Naive thymus-derived CD4-positive, alpha-beta T cell (primary cell): ENCODE data around the gene COL9A3. TPM values are rescaled to one million over a fixed set of nuclear protein-coding genes. Genes with fewer than 3 reads are reported as not detected.
A peak's percentile ranks its signal among the peaks of the same experiment; 100 is the strongest.
"Not testable (repeated sequence)": the region's sequence is repeated elsewhere in the genome, so short reads cannot be mapped to it uniquely, and the experiment has no call there.

Experiments used
- ATAC-seq: fragments of 150-1000 bp; cut with Tn5 transposase; 2 replicates; pipeline ENCODE4 v1.10.0; 2021; ENCODE audit warnings: mild to moderate bottlenecking, moderate library complexity
- CTCF ChIA-PET: fragments of 350-600 bp; sonication (Branson Sonifier 250); formaldehyde crosslinking; loops from one replicate; lab custom pipeline; 2021; ENCODE audit warnings: antibody characterized with exemption; lab: Charles Lee
- POLR2A ChIA-PET: fragments of 350-600 bp; sonication (Branson Sonifier 250); formaldehyde crosslinking; loops from one replicate; lab custom pipeline; 2021; ENCODE audit warnings: antibody characterized with exemption, inconsistent platforms; lab: Charles Lee
- DNase-seq, 9 donors: peaks; one replicate each; pipeline versions ENCODE4 v3.0.0 to v3.0.0-alpha.2; 2020 to 2022; ENCODE audit warnings: mixed read lengths in 1 of 9
- H3K27ac ChIP-seq: one replicate; pipeline ENCODE4 v1.7.0; 2013; ENCODE audit warnings: mild to moderate bottlenecking, low read depth, low read length, moderate library complexity
- H3K27me3 ChIP-seq, 2 donors: one replicate each; pipeline ENCODE4 v1.7.0; 2013; ENCODE audit warnings: low read length in 2 of 2, mild to moderate bottlenecking in 2 of 2, moderate library complexity in 2 of 2; ENCODE audit not compliant: control insufficient read depth in 2 of 2, insufficient read depth in 2 of 2
- H3K36me3 ChIP-seq, 3 experiments: 1 replicate in 2 of 3; 2 replicates in 1 of 3; pipeline ENCODE4 v1.7.0; 2013; ENCODE audit warnings: low read length in 3 of 3, mild to moderate bottlenecking in 3 of 3, moderate library complexity in 1 of 3; ENCODE audit not compliant: insufficient read depth in 3 of 3, control insufficient read depth in 2 of 3
- H3K4me1 ChIP-seq, 2 donors: one replicate each; pipeline ENCODE4 v1.7.0; 2013; ENCODE audit warnings: low read length in 2 of 2, mild to moderate bottlenecking in 2 of 2, moderate library complexity in 1 of 2; ENCODE audit not compliant: control insufficient read depth in 2 of 2, insufficient read depth in 2 of 2
- H3K4me3 ChIP-seq: 2 replicates; pipeline ENCODE4 v1.7.0; 2013; ENCODE audit warnings: mild to moderate bottlenecking, low read length
- H3K9me3 ChIP-seq, 3 experiments: 1 replicate in 2 of 3; 2 replicates in 1 of 3; pipeline ENCODE4 v1.7.0; 2013; ENCODE audit warnings: low read length in 3 of 3; ENCODE audit not compliant: control insufficient read depth in 2 of 3
- H3K27ac Mint-ChIP-seq, 9 donors: one replicate each; pipeline ENCODE4 v1.8.0; 2020 to 2022; ENCODE audit warnings: mixed read lengths in 9 of 9, mild to moderate bottlenecking in 8 of 9, moderate library complexity in 5 of 9, inconsistent platforms in 2 of 9
- H3K27me3 Mint-ChIP-seq, 5 donors: one replicate each; pipeline ENCODE4 v1.8.0; 2021 to 2022; ENCODE audit warnings: mixed read lengths in 5 of 5, mild to moderate bottlenecking in 1 of 5
- H3K36me3 Mint-ChIP-seq, 5 donors: one replicate each; pipeline ENCODE4 v1.8.0; 2020 to 2022; ENCODE audit warnings: mixed read lengths in 5 of 5, mild to moderate bottlenecking in 3 of 5, inconsistent platforms in 1 of 5
- H3K4me1 Mint-ChIP-seq, 7 donors: one replicate each; pipeline ENCODE4 v1.8.0; 2020 to 2022; ENCODE audit warnings: mixed read lengths in 7 of 7, mild to moderate bottlenecking in 3 of 7, inconsistent platforms in 1 of 7
- H3K4me3 Mint-ChIP-seq, 10 donors: one replicate each; pipeline ENCODE4 v1.8.0; 2020 to 2022; ENCODE audit warnings: mild to moderate bottlenecking in 10 of 10, mixed read lengths in 10 of 10, moderate library complexity in 6 of 10, inconsistent platforms in 2 of 10
- H3K9me3 Mint-ChIP-seq, 11 donors: one replicate each; pipeline ENCODE4 v1.8.0; 2020 to 2022; ENCODE audit warnings: mixed read lengths in 11 of 11, mild to moderate bottlenecking in 4 of 11, inconsistent platforms in 1 of 11, moderate library complexity in 1 of 11
- intact Hi-C, 2 donors: fragments of 100-400 bp; cut with micrococcal nuclease; formaldehyde crosslinking; loops; one replicate each; pipeline ENCODE4 v1.15.1; 2023
- polyA plus RNA-seq, 2 donors: library from polyadenylated mRNA; unstranded; fragments of 300-500 nt; fragmentation: Illumina TruSeq; gene quantifications; one replicate each; pipeline ENCODE4 v1.2.3, GENCODE V29; 2021
- total RNA-seq, 6 experiments: library from RNA in 5 of 6; stranded (reverse) in 5 of 6; gene quantifications; 1 replicate in 5 of 6; 2 replicates in 1 of 6; pipeline ENCODE4 v1.2.3 and lab custom pipeline; 2021 to 2026

The COL9A3 gene
- total and polyA plus RNA-seq, 7 experiments from 2014 or later, result 0.32 to 0.59 TPM; not detected in 5

DNA sequence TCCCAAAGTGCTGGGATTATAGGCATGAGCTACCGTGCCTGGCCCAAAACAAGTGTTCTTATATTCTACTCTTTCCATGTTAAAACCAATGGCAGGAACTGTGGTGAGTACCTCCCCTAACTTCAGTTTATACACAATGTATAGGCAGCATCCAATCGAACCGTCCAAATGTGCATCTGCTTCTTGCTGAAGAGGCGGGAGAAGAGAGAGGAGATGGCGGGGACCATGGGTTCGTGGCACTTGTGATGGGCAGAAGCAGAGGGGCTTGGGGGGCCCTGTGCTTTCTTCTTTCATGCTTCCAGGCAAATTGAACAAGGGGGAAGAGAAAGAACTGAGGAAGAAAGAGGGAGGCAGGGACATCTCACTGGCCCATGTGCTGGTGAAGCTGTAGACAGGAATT lies 56.0 kb downstream of the COL9A3 start:
- H3K27ac Mint-ChIP-seq, result peak overlapping the region in 2 of 9 donors; percentile 35 to 74
- peaks cover 0 to 7% (median 0%) of the 10 kb centered on the region in 5 donors for H3K27me3 Mint-ChIP-seq
- peaks cover 0 to 4% (median 0%) of the 10 kb centered on the region in 5 donors for H3K36me3 Mint-ChIP-seq
- peaks cover 0 to 7% (median 0%) of the 10 kb centered on the region in 11 donors for H3K9me3 Mint-ChIP-seq
- intact Hi-C loops, result loop anchor here (1.0 to 2.0 kb wide), 3 partner anchors 18 to 136 kb away; no protein-coding TSS in a partner anchor
- no peak for DNase-seq
- H3K27ac ChIP-seq, result no peak overlapping the region
- ATAC-seq, result no peak
- H3K4me3 Mint-ChIP-seq, result no peak overlapping the region
- H3K9me3 ChIP-seq, result no peaks in the 10 kb centered on the region
- peaks cover 0 to 6% of the 10 kb centered on the region in 2 donors for H3K4me1 ChIP-seq
- H3K4me3 ChIP-seq, result no peak overlapping the region
- no peaks in the 10 kb centered on the region for H3K27me3 ChIP-seq
- ChIA-PET POLR2A (no interaction called here), CTCF (interaction anchor here (0.6 to 1.4 kb wide), 6 partner anchors 15 to 358 kb away, joined by 3 to 5 read pairs (median 3); no protein-coding TSS in a partner anchor)
- no peaks in the 10 kb centered on the region for H3K36me3 ChIP-seq
- peaks cover 7 to 36% (median 21%) of the 10 kb centered on the region in 7 donors for H3K4me1 Mint-ChIP-seq

DNA sequence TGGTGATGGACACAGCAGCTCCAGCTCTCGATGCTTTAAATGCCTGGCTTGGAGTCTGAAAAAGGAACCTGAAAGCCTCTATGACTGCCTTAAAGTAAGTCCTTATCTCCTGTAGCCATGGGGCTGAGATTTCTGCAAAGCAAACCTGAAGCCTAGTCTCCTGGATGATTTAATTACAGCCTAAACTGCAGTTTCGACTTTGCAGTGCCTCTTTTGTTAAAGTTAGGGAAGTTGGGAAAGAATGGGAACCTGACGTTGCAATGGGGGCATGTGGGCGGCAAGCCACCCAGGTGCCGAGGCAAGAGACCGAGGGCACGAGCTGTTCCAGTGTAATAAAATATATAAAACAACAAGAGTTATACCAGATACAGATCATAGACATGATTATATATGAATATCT lies 56.4 kb downstream of the COL9A3 start:
- POLR2A ChIA-PET, result no interaction called here
- CTCF ChIA-PET, result interaction anchor here (0.6 to 1.4 kb wide), 4 partner anchors 17 to 357 kb away, joined by 3 to 4 read pairs (median 3); no protein-coding TSS in a partner anchor
- no peak overlapping the region for H3K27ac ChIP-seq
- ATAC-seq (no peak), DNase-seq (no peak)
- peak overlapping the region in 8 of 10 donors; percentile 25 to 75 (median 61) for H3K4me3 Mint-ChIP-seq
- no peaks in the 10 kb centered on the region for H3K27me3 ChIP-seq
- no peak overlapping the region for H3K4me3 ChIP-seq
- intact Hi-C loops, result loop anchor here (1.0 to 2.0 kb wide), 3 partner anchors 18 to 136 kb away; no protein-coding TSS in a partner anchor
- peaks cover 7 to 39% (median 24%) of the 10 kb centered on the region in 7 donors for H3K4me1 Mint-ChIP-seq
- H3K27me3 Mint-ChIP-seq, result peaks cover 0 to 4% (median 0%) of the 10 kb centered on the region in 5 donors
- H3K36me3 Mint-ChIP-seq, result peaks cover 0 to 6% (median 0%) of the 10 kb centered on the region in 5 donors
- H3K4me1 ChIP-seq, result peaks cover 0 to 6% of the 10 kb centered on the region in 2 donors
- peaks cover 0 to 7% (median 0%) of the 10 kb centered on the region in 11 donors for H3K9me3 Mint-ChIP-seq
- no peaks in the 10 kb centered on the region for H3K9me3 ChIP-seq
- no peaks in the 10 kb centered on the region for H3K36me3 ChIP-seq
- H3K27ac Mint-ChIP-seq, result peak overlapping the region in 5 of 9 donors; percentile 35 to 77 (median 59)

DNA sequence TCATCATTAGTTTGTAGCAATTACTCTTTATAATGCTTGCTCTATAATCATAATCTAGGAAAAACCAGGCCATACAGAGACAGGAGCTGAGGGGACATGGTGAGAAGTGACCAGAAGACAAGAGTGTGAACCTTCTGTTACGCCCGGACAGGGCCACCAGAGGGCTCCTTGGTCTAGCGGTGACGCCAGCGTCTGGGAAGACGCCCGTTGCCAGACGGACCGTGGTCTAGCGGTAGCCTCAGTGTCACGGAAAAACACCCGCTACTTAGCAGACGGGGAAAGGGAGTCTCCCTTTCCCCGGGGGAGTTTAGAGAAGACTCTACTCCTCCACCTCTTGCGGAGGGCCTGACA lies 56.8 kb downstream of the COL9A3 start:
- POLR2A ChIA-PET, H3K4me3 ChIP-seq, H3K9me3 ChIP-seq, H3K27me3 Mint-ChIP-seq, H3K27me3 ChIP-seq, H3K36me3 ChIP-seq, ATAC-seq, H3K36me3 Mint-ChIP-seq, H3K4me1 ChIP-seq, H3K27ac ChIP-seq, DNase-seq, H3K9me3 Mint-ChIP-seq: not testable (repeated sequence)
- H3K4me3 Mint-ChIP-seq, result peak overlapping the region in 8 of 10 donors; percentile 25 to 75 (median 61)
- intact Hi-C loops, result loop anchor here (1.0 to 2.0 kb wide), 3 partner anchors 18 to 136 kb away; no protein-coding TSS in a partner anchor
- CTCF ChIA-PET, result interaction anchor here (0.6 to 1.4 kb wide), 3 partner anchors 17 to 357 kb away, joined by 3 to 4 read pairs (median 3); no protein-coding TSS in a partner anchor
- peak overlapping the region in 6 of 9 donors; percentile 35 to 77 (median 55) for H3K27ac Mint-ChIP-seq
- peaks cover 7 to 39% (median 25%) of the 10 kb centered on the region in 7 donors for H3K4me1 Mint-ChIP-seq

DNA sequence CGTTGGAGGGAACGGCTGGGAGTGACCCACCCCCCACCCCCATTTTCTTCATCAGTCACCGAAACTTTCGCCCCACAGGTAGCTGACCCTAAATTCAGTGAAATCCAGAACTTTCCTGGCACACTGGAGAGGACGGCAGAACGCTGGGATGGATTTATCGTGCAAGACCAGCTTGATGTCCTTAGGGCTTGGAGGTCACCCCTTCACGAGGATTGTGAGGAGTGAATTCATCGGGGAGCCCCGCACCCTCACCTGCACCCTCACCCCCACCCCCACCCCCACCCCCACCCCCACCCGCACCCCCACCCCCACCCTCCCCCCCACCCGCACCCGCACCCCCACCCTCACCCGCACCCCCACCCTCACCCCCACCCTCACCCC lies 58.1 kb downstream of the COL9A3 start:
- peaks cover 0 to 7% (median 0%) of the 10 kb centered on the region in 3 experiments for H3K36me3 ChIP-seq
- H3K9me3 ChIP-seq, result no peaks in the 10 kb centered on the region
- H3K4me3 ChIP-seq, result no peak overlapping the region
- Mint-ChIP-seq H3K27ac (peak overlapping the region in 4 of 9 donors; percentile 9 to 87 (median 46)), H3K36me3 (peaks cover 0 to 5% (median 0%) of the 10 kb centered on the region in 5 donors), H3K4me1 (peaks cover 7 to 39% (median 25%) of the 10 kb centered on the region in 7 donors), H3K9me3 (peaks cover 0 to 7% (median 0%) of the 10 kb centered on the region in 11 donors), H3K27me3 (peaks cover 0 to 4% (median 0%) of the 10 kb centered on the region in 5 donors), H3K4me3 (peak overlapping the region in 4 of 10 donors; percentile 13 to 70 (median 44))
- H3K27ac ChIP-seq, result no peak overlapping the region
- ChIA-PET POLR2A (interaction anchor here (0.6 to 1.5 kb wide), 6 partner anchors 11 to 467 kb away, joined by 3 to 6 read pairs (median 4); no protein-coding TSS in a partner anchor), CTCF (interaction anchor here (0.9 to 1.3 kb wide), 2 partner anchors 10 to 13 kb away, joined by 3 to 4 read pairs; partner anchors contain the start of gene TCFL5)
- H3K27me3 ChIP-seq, result no peaks in the 10 kb centered on the region
- no peak for ATAC-seq
- intact Hi-C loops, result no loop called here
- no peak for DNase-seq
- H3K4me1 ChIP-seq, result peaks cover 0 to 6% of the 10 kb centered on the region in 2 donors

DNA sequence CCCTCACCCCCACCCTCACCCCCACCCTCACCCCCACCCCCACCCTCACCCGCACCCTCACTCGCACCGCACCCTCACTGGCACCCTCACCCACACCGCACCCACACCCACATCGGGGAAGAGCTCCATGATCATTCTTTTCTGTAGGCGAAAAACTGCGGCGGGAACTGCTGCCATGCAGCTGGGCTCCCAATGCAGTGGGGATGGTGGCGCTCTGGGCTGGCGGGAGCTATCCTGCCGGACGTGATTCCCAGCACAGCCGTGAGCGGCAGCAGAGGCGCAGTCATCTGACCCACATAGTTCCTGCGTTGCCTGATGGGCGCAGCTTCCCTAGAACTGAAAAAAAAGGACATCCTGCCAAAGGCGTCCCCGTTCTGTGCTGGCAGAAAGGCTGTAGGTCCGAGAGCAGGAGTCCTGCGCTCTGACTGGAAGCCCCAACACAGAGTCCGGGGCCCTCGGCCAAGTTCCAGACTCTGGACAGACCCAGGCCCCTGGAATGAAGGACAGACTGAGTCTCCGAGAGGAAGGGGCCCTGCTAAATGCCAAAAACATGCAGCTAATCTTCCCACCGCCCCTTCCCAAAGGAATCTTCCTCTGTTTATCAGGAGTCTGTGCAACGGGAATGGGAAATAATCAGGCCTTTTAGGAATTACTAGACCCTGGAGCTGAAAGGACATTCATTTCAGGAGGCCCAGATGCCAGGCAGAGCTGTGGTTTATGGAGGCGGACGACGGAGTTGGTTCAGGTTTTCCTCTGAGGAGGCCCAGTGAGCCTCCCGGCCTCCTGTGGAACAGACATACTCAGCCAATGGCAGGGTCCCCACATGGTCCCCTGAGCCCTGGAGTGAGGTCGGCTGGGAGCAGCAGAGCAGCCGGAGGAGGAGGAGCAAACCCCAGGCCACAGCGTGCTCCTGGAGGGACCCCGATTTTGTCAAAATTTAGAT lies 58.8 kb downstream of the COL9A3 start:
- Histone ChIP-seq H3K27me3 (no peaks in the 10 kb centered on the region), H3K36me3 (peaks cover 0 to 14% (median 0%) of the 10 kb centered on the region in 3 experiments), H3K4me3 (no peak overlapping the region), H3K4me1 (peaks cover 0 to 6% of the 10 kb centered on the region in 2 donors), H3K27ac (no peak overlapping the region), H3K9me3 (no peaks in the 10 kb centered on the region)
- ChIA-PET POLR2A (interaction anchor here (0.6 to 1.5 kb wide), 5 partner anchors 10 to 468 kb away, joined by 3 to 6 read pairs (median 4); no protein-coding TSS in a partner anchor), CTCF (interaction anchor here (0.7 to 1.4 kb wide), 4 partner anchors 9 to 39 kb away, joined by 3 to 4 read pairs (median 4); partner anchors contain the start of gene TCFL5)
- DNase-seq (no peak), ATAC-seq (no peak)
- H3K4me3 Mint-ChIP-seq, result peak overlapping the region in 6 of 10 donors; percentile 13 to 51 (median 42)
- intact Hi-C loops, result no loop called here
- peaks cover 7 to 39% (median 25%) of the 10 kb centered on the region in 7 donors for H3K4me1 Mint-ChIP-seq
- peaks cover 0 to 5% (median 0%) of the 10 kb centered on the region in 5 donors for H3K36me3 Mint-ChIP-seq
- peaks cover 0 to 4% (median 0%) of the 10 kb centered on the region in 5 donors for H3K27me3 Mint-ChIP-seq
- peaks cover 0 to 7% (median 0%) of the 10 kb centered on the region in 11 donors for H3K9me3 Mint-ChIP-seq
- peak overlapping the region in 7 of 9 donors; percentile 26 to 85 (median 51) for H3K27ac Mint-ChIP-seq

DNA sequence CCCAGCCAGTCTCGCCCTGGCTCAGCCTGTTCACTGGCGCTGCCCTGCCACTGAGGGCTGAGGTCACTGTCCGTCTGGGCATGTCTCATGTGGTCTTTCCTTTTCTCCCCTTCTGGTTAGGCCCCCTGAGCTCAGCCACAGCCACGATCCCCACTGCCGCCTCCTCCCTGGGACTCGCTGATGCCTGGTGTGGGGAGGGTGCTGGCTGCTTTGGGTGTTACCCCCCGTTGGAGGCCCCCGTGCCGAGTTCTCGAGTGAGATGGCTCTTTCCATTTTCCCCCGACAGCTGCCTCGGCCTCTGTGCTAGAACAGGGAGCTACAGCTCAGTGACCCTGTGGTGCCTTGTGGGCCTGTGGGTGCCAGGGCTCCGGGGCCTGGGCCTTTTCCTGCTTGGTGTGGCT lies 59.7 kb downstream of the COL9A3 start:
- no peak overlapping the region for H3K4me3 ChIP-seq
- POLR2A ChIA-PET, result no interaction called here
- peak overlapping the region in 3 of 9 donors; percentile 39 to 68 (median 51) for H3K27ac Mint-ChIP-seq
- intact Hi-C loops, result no loop called here
- no peaks in the 10 kb centered on the region for H3K9me3 ChIP-seq
- DNase-seq, result no peak
- H3K27me3 ChIP-seq, result no peaks in the 10 kb centered on the region
- peak overlapping the region in 3 of 10 donors; percentile 17 to 55 (median 40) for H3K4me3 Mint-ChIP-seq
- peaks cover 0 to 6% of the 10 kb centered on the region in 2 donors for H3K4me1 ChIP-seq
- H3K36me3 Mint-ChIP-seq, result peaks cover 2 to 7% (median 4%) of the 10 kb centered on the region in 5 donors
- no peak overlapping the region for H3K27ac ChIP-seq
- ATAC-seq, result no peak
- H3K9me3 Mint-ChIP-seq, result peaks cover 0 to 7% (median 0%) of the 10 kb centered on the region in 11 donors
- CTCF ChIA-PET, result interaction anchor here (1.0 to 1.4 kb wide), 2 partner anchors 11 to 24 kb away, joined by 3 to 4 read pairs; no protein-coding TSS in a partner anchor
- peaks cover 0 to 4% (median 0%) of the 10 kb centered on the region in 5 donors for H3K27me3 Mint-ChIP-seq
- peaks cover 0 to 22% (median 0%) of the 10 kb centered on the region in 3 experiments for H3K36me3 ChIP-seq
- peaks cover 7 to 39% (median 25%) of the 10 kb centered on the region in 7 donors for H3K4me1 Mint-ChIP-seq
